GM12878 (cell line): ENCODE results near the gene SLAMF1. TPM values are rescaled to one million over a fixed set of nuclear protein-coding genes. Genes with fewer than 3 reads are reported as not detected.
A peak's percentile ranks its signal among the peaks of the same experiment; 100 is the strongest.

Experiments
- ATAC-seq: fragments of 200-7000 bp; cut with Tn5 transposase; 3 replicates; pipeline ENCODE4 v1.9.1; 2020; ENCODE audit warnings: mild to moderate bottlenecking, moderate library complexity
- BruUV-seq: library from RNA; stranded (reverse); fragments of 400-500 nt; replicated peaks from 2 replicates; lab custom pipeline; 2021; lab: Mats Ljungman, UMichigan
- CTCF ChIA-PET: fragments of 300-600 bp; sonication (Branson Sonifier 250); formaldehyde crosslinking; extraction: SDS; loops from one replicate; lab custom pipeline; 2021; ENCODE audit warnings: inconsistent platforms; lab: Yijun Ruan, JAX
- POLR2A ChIA-PET: fragments of 350-600 bp; formaldehyde crosslinking; extraction: SDS; loops from one replicate; lab custom pipeline; 2021; ENCODE audit warnings: inconsistent platforms; lab: Charles Lee
- RAD21 ChIA-PET: fragments of 300-600 bp; sonication (Branson Sonifier 250); formaldehyde crosslinking; loops from one replicate; lab custom pipeline; 2023; ENCODE audit warnings: antibody characterized with exemption; ENCODE audit not compliant: unreplicated experiment; lab: Charles Lee
- SMC1A ChIA-PET: fragments of 300-600 bp; sonication (Branson Sonifier 250); formaldehyde crosslinking; loops from one replicate; lab custom pipeline; 2023; ENCODE audit not compliant: unreplicated experiment, uncharacterized antibody; lab: Charles Lee
- DNase-seq: peaks from one replicate; pipeline ENCODE4 v3.0.0-alpha.2; 2011; ENCODE audit warnings: low read depth, low spot score
- FAIRE-seq: peaks from 3 replicates; lab custom pipeline; 2011; peaks lifted over from hg19 to GRCh38; lab: Jason Lieb, UNC
- H2AFZ ChIP-seq: 2 replicates; pipeline ENCODE4 v1.6.0; 2011; ENCODE audit warnings: low read depth, low read length, control low read depth; ENCODE audit not compliant: control insufficient read depth
- H3K27ac ChIP-seq: 2 replicates; pipeline ENCODE4 v1.5.1; 2011; ENCODE audit warnings: control low read depth; ENCODE audit not compliant: control insufficient read depth, insufficient read depth
- H3K27me3 ChIP-seq, 2 experiments: replicated peaks in 1 of 2; 2 replicates each; pipeline versions ENCODE4 v1.6.0 to v1.6.1; 2011; ENCODE audit warnings: low read length in 1 of 2; ENCODE audit not compliant: control insufficient read depth in 2 of 2, insufficient read depth in 2 of 2
- H3K36me3 ChIP-seq, 2 experiments: 2 replicates each; pipeline ENCODE4 v1.5.1; 2011; ENCODE audit warnings: low read length in 1 of 2; ENCODE audit not compliant: control insufficient read depth in 2 of 2, insufficient read depth in 2 of 2
- H3K4me1 ChIP-seq: 2 replicates; pipeline ENCODE4 v1.6.1; 2011; ENCODE audit warnings: mild to moderate bottlenecking, low read length, moderate library complexity, mixed read lengths; ENCODE audit not compliant: control insufficient read depth, insufficient read depth
- H3K4me2 ChIP-seq: 2 replicates; pipeline ENCODE4 v1.6.0; 2011; ENCODE audit warnings: control low read depth; ENCODE audit not compliant: control insufficient read depth, insufficient read depth
- H3K4me3 ChIP-seq: fragments of 200-600 bp; sonication (generic); 2 replicates; pipeline ENCODE4 v1.5.1; 2016
- H3K79me2 ChIP-seq: 2 replicates; pipeline ENCODE4 v1.6.0; 2011; ENCODE audit warnings: low read length; ENCODE audit not compliant: control insufficient read depth, insufficient read depth
- H3K9ac ChIP-seq: 2 replicates; pipeline ENCODE4 v1.8.0; 2011; ENCODE audit warnings: low read length, control low read depth, mixed read lengths; ENCODE audit not compliant: control insufficient read depth, insufficient read depth
- H3K9me3 ChIP-seq: replicated peaks from 3 replicates; pipeline ENCODE4 v1.5.1; 2011; ENCODE audit warnings: mild to moderate bottlenecking, low read length; ENCODE audit not compliant: control insufficient read depth, insufficient read depth
- H4K20me1 ChIP-seq: 2 replicates; pipeline ENCODE4 v1.6.0; 2011; ENCODE audit not compliant: control insufficient read depth, insufficient read depth
- EED ChIP-seq: sonication (generic); IDR thresholded peaks from 2 replicates; pipeline ENCODE4 v1.6.1; 2016; ENCODE audit warnings: antibody characterized with exemption, low read depth
- MAX ChIP-seq: IDR thresholded peaks from 2 replicates; pipeline ENCODE4 v1.6.1; 2012; ENCODE audit warnings: low read depth, low read length, improper control_type of control experiment
- NKRF ChIP-seq: fragments of 450-650 bp; conservative IDR thresholded peaks from 2 replicates; pipeline ENCODE4 v1.6.1; 2017; ENCODE audit warnings: mild to moderate bottlenecking, moderate library complexity
- SMC3 ChIP-seq: IDR thresholded peaks from 2 replicates; pipeline ENCODE4 v1.6.1; 2011; ENCODE audit warnings: low read length, improper control_type of control experiment, borderline replicate concordance
- TBL1XR1 ChIP-seq: IDR thresholded peaks from 2 replicates; pipeline ENCODE4 v1.6.1; 2012; ENCODE audit warnings: low read depth, low read length, improper control_type of control experiment
- ZBTB11 ChIP-seq: fragments of 450-650 bp; formaldehyde crosslinking; IDR thresholded peaks from 2 replicates; pipeline ENCODE4 v1.5.0; 2022; ENCODE audit warnings: mild to moderate bottlenecking, missing genetic modification characterization
- ZSCAN29 ChIP-seq: fragments of 450-650 bp; IDR thresholded peaks from 2 replicates; pipeline ENCODE4 v1.6.1; 2017; ENCODE audit warnings: mild to moderate bottlenecking, moderate library complexity
- WGBS: methylation state at CpG from one replicate; pipeline ENCODE4 v1.1.6; 2016; ENCODE audit warnings: low lambda C conversion rate; ENCODE audit not compliant: insufficient replicate concordance, insufficient coverage; ENCODE audit errors: missing lambda C conversion rate; 5-methylcytosine and 5-hydroxymethylcytosine counted together
- in situ Hi-C: fragments of 300-500 bp; cut with MboI; formaldehyde crosslinking; loops from 9 replicates; pipeline ENCODE4 v1.14.3; 2018; ENCODE audit warnings: mixed read lengths
- intact Hi-C: fragments of 100-400 bp; cut with micrococcal nuclease; formaldehyde crosslinking; loops from one replicate; pipeline ENCODE4 v1.14.2; 2022; ENCODE audit not compliant: unreplicated experiment
- polyA plus RNA-seq, 11 experiments: library from polyadenylated mRNA; depleted of rRNA in 4 of 11; unstranded in 6 of 11; stranded (reverse) in 5 of 11; fragments of >200 nt; fragmentation: Nextera tagmentation in 4 of 11; fragmentation: Illumina TruSeq in 1 of 11; extraction: Ambion mirVana in 4 of 11; extraction: Trizol in 1 of 11; gene quantifications; 1 replicate in 1 of 11; 2 replicates in 10 of 11; pipeline versions ENCODE4 v1.2.1 to v1.2.3, GENCODE V29; 2011 to 2016; ENCODE audit warnings: inconsistent platforms in 2 of 11, missing spikeins in 2 of 11, low read depth in 1 of 11
- total RNA-seq, 4 experiments: library from RNA; depleted of rRNA in 3 of 4; stranded (reverse); fragments of >200 nt in 3 of 4; fragmentation: Illumina TruSeq in 1 of 4; extraction: Trizol in 1 of 4; gene quantifications; 2 replicates each; pipeline versions ENCODE4 v1.2.1 to v1.2.3, GENCODE V29; 2013 to 2021
- TF ChIP-seq, protein P1 (sequence below): IDR thresholded peaks from 2 replicates; pipeline ENCODE4 v1.6.1; 2011; ENCODE audit warnings: borderline replicate concordance, low read depth, mild to moderate bottlenecking, moderate library complexity, low read length; ENCODE audit not compliant: insufficient read depth, poor library complexity, severe bottlenecking

The SLAMF1 gene
- total and polyA plus RNA-seq, 10 of the 15 experiments (the other 5 are each of a cell fraction or from before 2014, with no cell fraction given) = 87.3 to 260 (median 131) TPM

GRCh38 chr1:160647329-160647720 is 481 bp upstream of the SLAMF1 start:
- in situ Hi-C loops (no loop called here), intact Hi-C loops (loop anchor here (1.0 to 5.0 kb wide), 4 partner anchors 17 to 60 kb away; no protein-coding TSS in a partner anchor)
- H3K9ac ChIP-seq = peak overlapping the region; percentile 99
- TF ChIP-seq SMC3 (0 out of 2 replicates have a peak, but pooled peaks have one; percentile 1), ZBTB11 (CRISPR knock-in tag) (no peak), ZSCAN29 (0 out of 2 replicates have a peak, but pooled peaks have one; percentile 45), EED (peak; percentile 4; the same call in 1 of the 2 replicates), TBL1XR1 (no peak; the same call in 1 of the 2 replicates), NKRF (peak; percentile 64), MAX (no peak)
- TF ChIP-seq, protein P1, sequence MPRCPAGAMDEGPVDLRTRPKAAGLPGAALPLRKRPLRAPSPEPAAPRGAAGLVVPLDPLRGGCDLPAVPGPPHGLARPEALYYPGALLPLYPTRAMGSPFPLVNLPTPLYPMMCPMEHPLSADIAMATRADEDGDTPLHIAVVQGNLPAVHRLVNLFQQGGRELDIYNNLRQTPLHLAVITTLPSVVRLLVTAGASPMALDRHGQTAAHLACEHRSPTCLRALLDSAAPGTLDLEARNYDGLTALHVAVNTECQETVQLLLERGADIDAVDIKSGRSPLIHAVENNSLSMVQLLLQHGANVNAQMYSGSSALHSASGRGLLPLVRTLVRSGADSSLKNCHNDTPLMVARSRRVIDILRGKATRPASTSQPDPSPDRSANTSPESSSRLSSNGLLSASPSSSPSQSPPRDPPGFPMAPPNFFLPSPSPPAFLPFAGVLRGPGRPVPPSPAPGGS = no peak
- 4% methylated on average over 3 of the region's 3 CpGs for WGBS
- peaks cover 20% of the 10 kb centered on the region for H3K4me1 ChIP-seq
- H3K9me3 ChIP-seq = no peaks in the 10 kb centered on the region; the same call in 2 of the 3 replicates
- FAIRE-seq (no peak), DNase-seq (no peak), ATAC-seq (peak; percentile 8)
- RAD21 ChIA-PET = interaction anchor here (1.0 to 10.9 kb wide), 23 partner anchors 8 to 219 kb away, joined by 3 to 194 read pairs (median 5); partner anchors contain the start of genes CD48 and SLAMF7
- H4K20me1 ChIP-seq = no peaks in the 10 kb centered on the region
- peaks cover 0 to 15% of the 10 kb centered on the region in 2 experiments; a peak in 2 of 4 replicates for H3K36me3 ChIP-seq
- H3K4me3 ChIP-seq = peak overlapping the region; percentile 95
- CTCF ChIA-PET = interaction anchor here (0.7 to 3.7 kb wide), 13 partner anchors 15 to 423 kb away, joined by 3 to 50 read pairs (median 4); no protein-coding TSS in a partner anchor
- SMC1A ChIA-PET = interaction anchor here (0.7 to 12.3 kb wide), 16 partner anchors 8 to 218 kb away, joined by 3 to 259 read pairs (median 7); partner anchors contain the start of gene CD48
- peak overlapping the region; percentile 95 for H3K27ac ChIP-seq
- BruUV-seq = TSS peak; percentile 84
- POLR2A ChIA-PET = interaction anchor here (0.6 to 7.6 kb wide), 21 partner anchors 9 to 217 kb away, joined by 3 to 68 read pairs (median 6); partner anchors contain the start of gene CD48
- peak overlapping the region; percentile 96 for H3K4me2 ChIP-seq
- H3K79me2 ChIP-seq = peaks cover 99% of the 10 kb centered on the region
- no peaks in the 10 kb centered on the region for H3K27me3 ChIP-seq
- H2AFZ ChIP-seq = peak overlapping the region; percentile 47
